A673 (cell line): ENCODE data around the gene MAP3K19. TPM values are rescaled to one million over a fixed set of nuclear protein-coding genes. Genes with fewer than 3 reads are reported as not detected.

ENCODE experiments used
- BruUV-seq: library from RNA; stranded (reverse); fragments of 400-500 nt; replicated peaks from 2 replicates; lab custom pipeline; 2021; lab: Mats Ljungman, UMichigan
- CTCF ChIA-PET: fragments of 300-600 bp; sonication (Branson Sonifier 250); formaldehyde crosslinking; loops from one replicate; lab custom pipeline; 2022; ENCODE audit warnings: antibody characterized with exemption; lab: Charles Lee
- POLR2A ChIA-PET: fragments of 300-600 bp; sonication (Branson Sonifier 250); formaldehyde crosslinking; loops from one replicate; lab custom pipeline; 2022; ENCODE audit warnings: antibody characterized with exemption; ENCODE audit not compliant: low non-redundant PET; lab: Charles Lee
- DNase-seq: peaks from one replicate; pipeline ENCODE4 v3.0.0-alpha.2; 2015; ENCODE audit warnings: low spot score
- H3K27ac ChIP-seq: fragments of 200-600 bp; sonication (generic); 2 replicates; pipeline ENCODE4 v1.5.1; 2016; ENCODE audit warnings: mixed run types, low read depth, mild to moderate bottlenecking, mixed read lengths, antibody characterized with exemption, low read length; ENCODE audit not compliant: poor library complexity, severe bottlenecking
- H3K27me3 ChIP-seq: fragments of 200-600 bp; sonication (generic); replicated peaks from 2 replicates; pipeline ENCODE4 v1.6.1; 2017; ENCODE audit warnings: mixed run types, low read depth, mild to moderate bottlenecking, mixed read lengths, antibody characterized with exemption, low read length; ENCODE audit not compliant: insufficient read depth, poor library complexity
- H3K36me3 ChIP-seq: fragments of 200-600 bp; sonication (generic); 2 replicates; pipeline ENCODE4 v1.6.1; 2016; ENCODE audit warnings: mixed run types, mild to moderate bottlenecking, mixed read lengths, antibody characterized with exemption, low read length; ENCODE audit not compliant: insufficient read depth, poor library complexity, severe bottlenecking
- H3K4me1 ChIP-seq: fragments of 200-600 bp; sonication (generic); 2 replicates; pipeline ENCODE4 v1.6.1; 2017; ENCODE audit warnings: mixed run types, mild to moderate bottlenecking, mixed read lengths, antibody characterized with exemption, low read length; ENCODE audit not compliant: insufficient read depth, poor library complexity, severe bottlenecking
- H3K4me3 ChIP-seq: fragments of 200-600 bp; sonication (generic); 2 replicates; pipeline ENCODE4 v1.5.1; 2016; ENCODE audit warnings: low read depth, mixed run types, mild to moderate bottlenecking, mixed read lengths, low read length; ENCODE audit not compliant: poor library complexity, severe bottlenecking
- H3K9me3 ChIP-seq: fragments of 200-600 bp; sonication (generic); 2 replicates; pipeline ENCODE4 v1.6.1; 2016; ENCODE audit warnings: mixed run types, low read depth, mild to moderate bottlenecking, mixed read lengths, antibody characterized with exemption, low read length; ENCODE audit not compliant: poor library complexity, severe bottlenecking
- EZH2 ChIP-seq: fragments of 200-600 bp; sonication (generic); IDR thresholded peaks from 2 replicates; pipeline ENCODE4 v1.6.1; 2017; ENCODE audit warnings: borderline replicate concordance, low read depth, mild to moderate bottlenecking, mixed read lengths, antibody characterized with exemption, low read length; ENCODE audit not compliant: poor library complexity, severe bottlenecking
- intact Hi-C: fragments of 100-400 bp; cut with micrococcal nuclease; formaldehyde crosslinking; loops from one replicate; pipeline ENCODE4 v1.10.0; 2022; ENCODE audit not compliant: unreplicated experiment
- total RNA-seq: library from RNA; stranded (reverse); gene quantifications from 2 replicates; pipeline ENCODE4 v1.2.3, GENCODE V29; 2021
- TF ChIP-seq, protein P1 (sequence below): fragments of 300-800, 200-600 bp; sonication (generic); conservative IDR thresholded peaks from 2 replicates; pipeline ENCODE4 v1.5.1; 2017; ENCODE audit warnings: low read depth, mild to moderate bottlenecking, antibody characterized with exemption, low read length, moderate library complexity, mixed read lengths

Gene MAP3K19
- total RNA-seq, 1 experiment from 2014 or later, result not detected

- intact Hi-C loops, result no loop called here
- H3K4me3 ChIP-seq, result no peak overlapping the region
- H3K4me1 ChIP-seq, result no peaks in the 10 kb centered on the region
- ChIA-PET POLR2A (no interaction called here), CTCF (no interaction called here)
- peaks cover 37% of the 10 kb centered on the region for H3K36me3 ChIP-seq
- no peaks in the 10 kb centered on the region for H3K9me3 ChIP-seq
- H3K27me3 ChIP-seq, result no peaks in the 10 kb centered on the region
- BruUV-seq, result no TSS peak
- TF ChIP-seq EZH2, result no peak
- TF ChIP-seq, protein P1, sequence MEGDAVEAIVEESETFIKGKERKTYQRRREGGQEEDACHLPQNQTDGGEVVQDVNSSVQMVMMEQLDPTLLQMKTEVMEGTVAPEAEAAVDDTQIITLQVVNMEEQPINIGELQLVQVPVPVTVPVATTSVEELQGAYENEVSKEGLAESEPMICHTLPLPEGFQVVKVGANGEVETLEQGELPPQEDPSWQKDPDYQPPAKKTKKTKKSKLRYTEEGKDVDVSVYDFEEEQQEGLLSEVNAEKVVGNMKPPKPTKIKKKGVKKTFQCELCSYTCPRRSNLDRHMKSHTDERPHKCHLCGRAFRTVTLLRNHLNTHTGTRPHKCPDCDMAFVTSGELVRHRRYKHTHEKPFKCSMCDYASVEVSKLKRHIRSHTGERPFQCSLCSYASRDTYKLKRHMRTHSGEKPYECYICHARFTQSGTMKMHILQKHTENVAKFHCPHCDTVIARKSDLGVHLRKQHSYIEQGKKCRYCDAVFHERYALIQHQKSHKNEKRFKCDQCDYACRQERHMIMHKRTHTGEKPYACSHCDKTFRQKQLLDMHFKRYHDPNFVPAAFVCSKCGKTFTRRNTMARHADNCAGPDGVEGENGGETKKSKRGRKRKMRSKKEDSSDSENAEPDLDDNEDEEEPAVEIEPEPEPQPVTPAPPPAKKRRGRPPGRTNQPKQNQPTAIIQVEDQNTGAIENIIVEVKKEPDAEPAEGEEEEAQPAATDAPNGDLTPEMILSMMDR, result no peak
- DNase-seq, result no peak
- H3K27ac ChIP-seq, result no peak overlapping the region
These were observed 89.8 kb downstream of the MAP3K19 start for GRCh38 chr2:134957477-134957876.

- no peaks in the 10 kb centered on the region for H3K9me3 ChIP-seq
- peaks cover 37% of the 10 kb centered on the region for H3K36me3 ChIP-seq
- H3K27me3 ChIP-seq, result no peaks in the 10 kb centered on the region
- ChIA-PET CTCF (no interaction called here), POLR2A (no interaction called here)
- no TSS peak for BruUV-seq
- DNase-seq, result no peak
- H3K4me3 ChIP-seq, result no peak overlapping the region
- no peak overlapping the region for H3K27ac ChIP-seq
- TF ChIP-seq, protein P1, result no peak
- TF ChIP-seq EZH2, result no peak
- intact Hi-C loops, result no loop called here
- no peaks in the 10 kb centered on the region for H3K4me1 ChIP-seq
These were observed 91.5 kb downstream of the MAP3K19 start for GRCh38 chr2:134955744-134956143.

GRCh38 chr2:134954065-134954464 lies 93.2 kb downstream of the MAP3K19 start:
- DNase-seq, result no peak
- BruUV-seq, result TSS peak; percentile 7
- CTCF ChIA-PET, result no interaction called here
- H3K4me1 ChIP-seq, result no peaks in the 10 kb centered on the region
- H3K27ac ChIP-seq, result no peak overlapping the region
- H3K27me3 ChIP-seq, result no peaks in the 10 kb centered on the region
- H3K4me3 ChIP-seq, result no peak overlapping the region
- intact Hi-C loops, result no loop called here
- no peaks in the 10 kb centered on the region for H3K9me3 ChIP-seq
- POLR2A ChIA-PET, result no interaction called here
- peaks cover 46% of the 10 kb centered on the region for H3K36me3 ChIP-seq
- no peak for TF ChIP-seq EZH2
- TF ChIP-seq, protein P1, result no peak
